Ascending aorta (tissue), 2 donors: ENCODE measurements around the gene PLCG2. TPM values are rescaled to one million over a fixed set of nuclear protein-coding genes. Genes with fewer than 3 reads are reported as not detected.

Experiments
- DNase-seq, 2 donors: peaks; one replicate each; pipeline ENCODE4 v3.0.0-alpha.2; 2019; ENCODE audit warnings: low spot score in 2 of 2
- H3K27ac ChIP-seq, 2 donors: fragments of 200-600 bp; sonication (generic); one replicate each; pipeline ENCODE4 v1.5.1; 2016 to 2017; ENCODE audit warnings: mild to moderate bottlenecking in 1 of 2
- H3K27me3 ChIP-seq: fragments of 200-600 bp; sonication (generic); one replicate; pipeline ENCODE4 v1.5.1; 2017
- H3K36me3 ChIP-seq, 2 donors: fragments of 200-600 bp; sonication (generic); one replicate each; pipeline ENCODE4 v1.5.1; 2016
- H3K4me1 ChIP-seq, 2 donors: fragments of 200-600 bp; sonication (generic); one replicate each; pipeline ENCODE4 v1.5.1; 2016 to 2017; ENCODE audit warnings: mild to moderate bottlenecking in 1 of 2
- H3K4me3 ChIP-seq, 2 donors: fragments of 200-600 bp; sonication (generic); one replicate each; pipeline ENCODE4 v1.5.1; 2016 to 2017; ENCODE audit warnings: mild to moderate bottlenecking in 1 of 2
- H3K9me3 ChIP-seq, 2 donors: fragments of 200-600 bp; sonication (generic); one replicate each; pipeline ENCODE4 v1.5.1; 2016
- CTCF ChIP-seq, 3 experiments: fragments of 200-600 bp in 2 of 3; fragments of 450-650 bp in 1 of 3; sonication (generic) in 2 of 3; IDR thresholded peaks; one replicate each; pipeline ENCODE4 v1.5.1; 2016 to 2019; ENCODE audit warnings: antibody characterized with exemption in 3 of 3, mild to moderate bottlenecking in 1 of 3, moderate library complexity in 1 of 3
- intact Hi-C: fragments of 100-400 bp; cut with DNase I; formaldehyde crosslinking; loops from one replicate; pipeline ENCODE4 v1.15.1; 2023
- total RNA-seq: library from RNA; depleted of rRNA; stranded (reverse); fragments of >200 nt; gene quantifications from one replicate; pipeline ENCODE4 v1.1.0, GENCODE V29; 2016

Gene PLCG2
- total RNA-seq, 1 donor from 2014 or later = 34.2 TPM

GRCh38 chr16:81803332-81803731, 24.2 kb downstream of the PLCG2 start:
- Histone ChIP-seq H3K9me3 (no peaks in the 10 kb centered on the region), H3K4me1 (no peaks in the 10 kb centered on the region), H3K4me3 (no peak overlapping the region), H3K27me3 (no peaks in the 10 kb centered on the region), H3K36me3 (no peaks in the 10 kb centered on the region), H3K27ac (no peak overlapping the region)
- no peak for TF ChIP-seq CTCF (IDR thresholded peaks at IDR 0.05)
- no peak for DNase-seq
- intact Hi-C loops = no loop called here

GRCh38 chr16:81804134-81804610, 25.1 kb downstream of the PLCG2 start:
- intact Hi-C loops = no loop called here

GRCh38 chr16:81806696-81807095, 27.6 kb downstream of the PLCG2 start:
- Histone ChIP-seq H3K27me3 (no peaks in the 10 kb centered on the region), H3K27ac (no peak overlapping the region), H3K4me3 (no peak overlapping the region), H3K4me1 (no peaks in the 10 kb centered on the region), H3K36me3 (no peaks in the 10 kb centered on the region), H3K9me3 (no peaks in the 10 kb centered on the region)
- no peak for DNase-seq
- intact Hi-C loops = no loop called here
- TF ChIP-seq CTCF (IDR thresholded peaks at IDR 0.05) = no peak

More at GRCh38 chr16:81804134-81804610, 25.1 kb downstream of the PLCG2 start:
- Histone ChIP-seq H3K36me3 (no peaks in the 10 kb centered on the region), H3K9me3 (no peaks in the 10 kb centered on the region), H3K27ac (no peak overlapping the region), H3K4me1 (no peaks in the 10 kb centered on the region), H3K27me3 (no peaks in the 10 kb centered on the region), H3K4me3 (no peak overlapping the region)
- DNase-seq = no peak
- no peak for TF ChIP-seq CTCF (IDR thresholded peaks at IDR 0.05)

DNA sequence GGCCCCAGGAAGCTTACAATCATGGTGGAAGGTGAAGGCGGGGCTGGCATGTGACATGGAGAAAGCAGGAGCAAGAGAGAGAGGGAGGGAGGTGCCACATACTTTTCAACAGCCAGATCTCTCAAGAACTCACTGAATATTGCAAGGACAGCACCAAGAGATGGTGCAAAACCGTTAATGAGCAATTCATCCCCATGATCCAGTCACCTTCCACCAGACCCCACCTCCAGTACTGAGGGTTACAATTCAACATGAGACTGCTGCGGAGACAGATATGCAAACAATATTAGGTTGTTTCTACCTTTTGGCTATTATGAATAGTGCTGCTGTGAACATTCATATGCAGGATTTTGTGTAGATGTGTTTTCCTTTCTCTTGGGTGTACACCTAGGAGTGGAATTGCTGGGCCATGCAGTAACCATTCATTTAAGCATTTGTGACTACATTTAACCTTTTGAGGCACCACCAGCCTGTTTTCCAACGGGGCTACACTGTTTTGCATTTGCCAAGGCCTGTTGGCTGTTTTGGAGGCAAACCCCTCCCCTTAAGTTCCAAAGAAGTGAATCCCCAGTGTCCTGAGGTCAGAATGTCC, 28.8 kb downstream of the PLCG2 start:
- no peak for DNase-seq
- intact Hi-C loops = no loop called here
- Histone ChIP-seq H3K36me3 (no peaks in the 10 kb centered on the region), H3K4me3 (no peak overlapping the region), H3K4me1 (no peaks in the 10 kb centered on the region), H3K9me3 (no peaks in the 10 kb centered on the region), H3K27ac (no peak overlapping the region), H3K27me3 (no peaks in the 10 kb centered on the region)
- no peak for TF ChIP-seq CTCF (IDR thresholded peaks at IDR 0.05)

DNA sequence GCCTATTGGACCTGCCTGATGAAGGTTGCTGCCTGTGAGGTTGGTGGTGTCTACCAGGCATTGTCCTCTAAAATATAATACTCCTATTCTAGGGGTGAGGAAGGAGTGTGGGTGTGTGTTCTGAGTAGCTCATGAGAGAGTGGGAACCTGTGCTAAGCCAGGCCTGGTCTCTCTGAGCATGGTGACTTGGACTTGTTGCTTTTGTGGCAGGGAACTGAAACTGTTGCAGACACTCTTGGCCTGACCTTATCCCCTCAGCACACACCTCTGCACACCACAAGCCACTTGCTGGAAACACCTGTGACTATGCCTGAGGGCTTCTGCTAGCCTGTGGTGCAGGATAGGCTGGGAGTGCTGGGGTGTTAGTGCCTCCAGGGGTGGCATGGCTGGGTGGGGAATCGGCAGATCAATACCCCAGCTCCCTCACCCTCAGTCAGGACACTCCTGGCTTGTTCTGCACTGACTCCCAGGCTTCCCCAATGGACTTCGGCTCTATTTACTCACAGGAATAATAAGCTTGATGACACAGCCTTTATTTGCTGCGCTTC, 29.9 kb downstream of the PLCG2 start:
- H3K27ac ChIP-seq = no peak overlapping the region
- intact Hi-C loops = no loop called here
- no peaks in the 10 kb centered on the region for H3K4me1 ChIP-seq
- DNase-seq = no peak
- TF ChIP-seq CTCF (IDR thresholded peaks at IDR 0.05) = no peak
- no peaks in the 10 kb centered on the region for H3K9me3 ChIP-seq
- H3K36me3 ChIP-seq = no peaks in the 10 kb centered on the region
- no peak overlapping the region for H3K4me3 ChIP-seq
- no peaks in the 10 kb centered on the region for H3K27me3 ChIP-seq
